Esophagus muscularis mucosa (tissue), 3 donors: Measurements from ENCODE around the gene CYP2U1.

Experiments
- POLR2A ChIP-seq: fragments of 450-650 bp; IDR thresholded peaks from one replicate; pipeline ENCODE4 v1.6.1; 2017; ENCODE audit warnings: antibody characterized with exemption, moderate library complexity, mild to moderate bottlenecking, low read depth
- TF ChIP-seq, protein P1 (sequence below), 3 experiments: fragments of 200-600 bp in 2 of 3; fragments of 450-650 bp in 1 of 3; sonication (generic) in 2 of 3; IDR thresholded peaks; one replicate each; pipeline ENCODE4 v1.5.1; 2017 to 2019; ENCODE audit warnings: antibody characterized with exemption in 3 of 3, mild to moderate bottlenecking in 2 of 3, moderate library complexity in 1 of 3

DNA sequence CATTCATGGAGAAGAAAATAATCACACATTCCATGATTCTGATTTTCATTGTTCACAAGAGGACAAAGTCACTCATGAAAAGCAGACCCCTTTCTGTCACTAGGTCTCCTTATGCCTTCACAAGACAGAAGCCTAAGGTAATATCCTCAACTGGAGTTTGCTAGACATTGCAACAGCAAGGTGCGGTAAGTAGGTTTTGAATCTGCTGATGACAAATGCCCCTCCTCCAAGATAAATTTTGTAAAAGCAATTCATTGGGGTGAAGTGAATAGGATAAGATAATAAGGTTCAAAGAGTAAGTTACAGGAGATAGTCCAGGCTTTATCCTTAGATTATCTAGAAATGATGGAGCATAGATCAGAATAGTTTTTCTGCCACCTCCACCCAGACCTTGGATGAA lies 16.1 kb upstream of the CYP2U1 start:
- TF ChIP-seq POLR2A, result no peak
- TF ChIP-seq, protein P1, sequence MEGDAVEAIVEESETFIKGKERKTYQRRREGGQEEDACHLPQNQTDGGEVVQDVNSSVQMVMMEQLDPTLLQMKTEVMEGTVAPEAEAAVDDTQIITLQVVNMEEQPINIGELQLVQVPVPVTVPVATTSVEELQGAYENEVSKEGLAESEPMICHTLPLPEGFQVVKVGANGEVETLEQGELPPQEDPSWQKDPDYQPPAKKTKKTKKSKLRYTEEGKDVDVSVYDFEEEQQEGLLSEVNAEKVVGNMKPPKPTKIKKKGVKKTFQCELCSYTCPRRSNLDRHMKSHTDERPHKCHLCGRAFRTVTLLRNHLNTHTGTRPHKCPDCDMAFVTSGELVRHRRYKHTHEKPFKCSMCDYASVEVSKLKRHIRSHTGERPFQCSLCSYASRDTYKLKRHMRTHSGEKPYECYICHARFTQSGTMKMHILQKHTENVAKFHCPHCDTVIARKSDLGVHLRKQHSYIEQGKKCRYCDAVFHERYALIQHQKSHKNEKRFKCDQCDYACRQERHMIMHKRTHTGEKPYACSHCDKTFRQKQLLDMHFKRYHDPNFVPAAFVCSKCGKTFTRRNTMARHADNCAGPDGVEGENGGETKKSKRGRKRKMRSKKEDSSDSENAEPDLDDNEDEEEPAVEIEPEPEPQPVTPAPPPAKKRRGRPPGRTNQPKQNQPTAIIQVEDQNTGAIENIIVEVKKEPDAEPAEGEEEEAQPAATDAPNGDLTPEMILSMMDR (IDR thresholded peaks at IDR 0.05), result no peak
